22Rv1 (cell line): ENCODE data around the gene SCGN.

Experiments used
- H3K27ac ChIP-seq: fragments of 450-650 bp; 2 replicates; pipeline ENCODE4 v1.5.1; 2017
- CTCF ChIP-seq: fragments of 450-650 bp; IDR thresholded peaks from 2 replicates; pipeline ENCODE4 v1.5.1; 2017; ENCODE audit warnings: mild to moderate bottlenecking
- ZFX ChIP-seq: fragments of 450-650 bp; IDR thresholded peaks from 2 replicates; pipeline ENCODE4 v1.6.1; 2017; ENCODE audit warnings: antibody characterized with exemption, borderline replicate concordance

The SCGN gene

GRCh38 chr6:25704001-25704400, 52.0 kb downstream of the SCGN start:
- H3K27ac ChIP-seq, result no peak overlapping the region

GRCh38 chr6:25706314-25707014, 54.4 kb downstream of the SCGN start:
- TF ChIP-seq CTCF, result no peak
- no peak for TF ChIP-seq ZFX

More at GRCh38 chr6:25704001-25704400, 52.0 kb downstream of the SCGN start:
- no peak for TF ChIP-seq ZFX
- no peak for TF ChIP-seq CTCF

GRCh38 chr6:25709761-25710160, 57.7 kb downstream of the SCGN start:
- no peak overlapping the region for H3K27ac ChIP-seq
- TF ChIP-seq CTCF, result no peak
- TF ChIP-seq ZFX, result no peak

More at GRCh38 chr6:25706314-25707014, 54.4 kb downstream of the SCGN start:
- H3K27ac ChIP-seq, result no peak overlapping the region

- TF ChIP-seq ZFX (no peak), CTCF (no peak)
- H3K27ac ChIP-seq, result no peak overlapping the region
These were observed 58.3 kb downstream of the SCGN start for GRCh38 chr6:25710287-25710686.

GRCh38 chr6:25713824-25714223, 61.8 kb downstream of the SCGN start:
- H3K27ac ChIP-seq, result no peak overlapping the region
- TF ChIP-seq CTCF, result no peak
- no peak for TF ChIP-seq ZFX

GRCh38 chr6:25714765-25715164, 62.8 kb downstream of the SCGN start:
- no peak overlapping the region for H3K27ac ChIP-seq
- TF ChIP-seq ZFX (no peak), CTCF (no peak)

- no peak for TF ChIP-seq CTCF
- no peak for TF ChIP-seq ZFX
- H3K27ac ChIP-seq, result no peak overlapping the region
These were observed 63.8 kb downstream of the SCGN start for GRCh38 chr6:25715794-25716193.
